Measurements from ENCODE around the gene MECR.

Gene MECR

DNA sequence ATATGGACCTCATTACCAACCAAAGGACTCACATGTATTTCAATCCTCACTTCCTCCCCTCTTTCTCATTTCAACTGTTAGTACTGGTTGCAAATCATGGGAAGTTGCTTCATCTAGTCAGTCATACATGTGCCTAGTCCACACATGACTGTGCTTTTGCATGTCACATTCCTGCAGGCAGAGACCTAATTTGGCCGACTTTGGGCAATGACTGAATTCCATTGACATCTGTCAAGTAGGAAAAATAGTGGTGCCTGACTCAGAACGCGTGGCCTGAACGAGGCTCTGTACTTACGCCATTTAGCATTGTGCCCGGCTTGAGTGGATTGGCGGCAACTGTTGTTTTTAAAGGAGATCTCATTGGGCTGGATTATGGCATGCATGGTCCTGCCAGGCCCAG, 23.6 kb upstream of the MECR start:
- TF ChIP-seq, protein P1, sequence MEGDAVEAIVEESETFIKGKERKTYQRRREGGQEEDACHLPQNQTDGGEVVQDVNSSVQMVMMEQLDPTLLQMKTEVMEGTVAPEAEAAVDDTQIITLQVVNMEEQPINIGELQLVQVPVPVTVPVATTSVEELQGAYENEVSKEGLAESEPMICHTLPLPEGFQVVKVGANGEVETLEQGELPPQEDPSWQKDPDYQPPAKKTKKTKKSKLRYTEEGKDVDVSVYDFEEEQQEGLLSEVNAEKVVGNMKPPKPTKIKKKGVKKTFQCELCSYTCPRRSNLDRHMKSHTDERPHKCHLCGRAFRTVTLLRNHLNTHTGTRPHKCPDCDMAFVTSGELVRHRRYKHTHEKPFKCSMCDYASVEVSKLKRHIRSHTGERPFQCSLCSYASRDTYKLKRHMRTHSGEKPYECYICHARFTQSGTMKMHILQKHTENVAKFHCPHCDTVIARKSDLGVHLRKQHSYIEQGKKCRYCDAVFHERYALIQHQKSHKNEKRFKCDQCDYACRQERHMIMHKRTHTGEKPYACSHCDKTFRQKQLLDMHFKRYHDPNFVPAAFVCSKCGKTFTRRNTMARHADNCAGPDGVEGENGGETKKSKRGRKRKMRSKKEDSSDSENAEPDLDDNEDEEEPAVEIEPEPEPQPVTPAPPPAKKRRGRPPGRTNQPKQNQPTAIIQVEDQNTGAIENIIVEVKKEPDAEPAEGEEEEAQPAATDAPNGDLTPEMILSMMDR (IDR thresholded peaks at IDR 0.05): no peak
- no peak for TF ChIP-seq ZFX (IDR thresholded peaks at IDR 0.05; ENCODE audit: borderline replicate concordance)
- H3K27ac ChIP-seq: no peak overlapping the region

DNA sequence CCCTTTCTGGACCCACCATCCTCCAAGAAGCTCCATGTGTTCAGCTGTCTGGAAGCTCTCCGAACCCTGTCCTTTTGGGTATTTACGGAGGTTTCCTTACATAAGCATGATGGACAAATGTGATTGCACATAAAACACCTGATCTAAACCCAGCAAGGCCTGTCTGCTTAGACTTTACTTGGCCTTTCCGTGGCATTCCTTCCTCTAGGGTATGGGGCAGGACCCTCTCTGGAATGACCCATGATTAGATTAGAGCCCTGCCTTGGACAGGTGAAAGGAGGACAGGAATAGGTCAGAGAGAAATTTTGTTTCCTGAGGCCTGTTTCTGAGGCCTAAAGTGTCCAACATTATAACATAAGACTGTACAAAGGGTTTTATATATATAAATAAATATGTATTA, 22.4 kb upstream of the MECR start:
- no peak overlapping the region for H3K27ac ChIP-seq
- no peak for TF ChIP-seq ZFX (IDR thresholded peaks at IDR 0.05; ENCODE audit: borderline replicate concordance)
- TF ChIP-seq, protein P1 (IDR thresholded peaks at IDR 0.05): no peak

DNA sequence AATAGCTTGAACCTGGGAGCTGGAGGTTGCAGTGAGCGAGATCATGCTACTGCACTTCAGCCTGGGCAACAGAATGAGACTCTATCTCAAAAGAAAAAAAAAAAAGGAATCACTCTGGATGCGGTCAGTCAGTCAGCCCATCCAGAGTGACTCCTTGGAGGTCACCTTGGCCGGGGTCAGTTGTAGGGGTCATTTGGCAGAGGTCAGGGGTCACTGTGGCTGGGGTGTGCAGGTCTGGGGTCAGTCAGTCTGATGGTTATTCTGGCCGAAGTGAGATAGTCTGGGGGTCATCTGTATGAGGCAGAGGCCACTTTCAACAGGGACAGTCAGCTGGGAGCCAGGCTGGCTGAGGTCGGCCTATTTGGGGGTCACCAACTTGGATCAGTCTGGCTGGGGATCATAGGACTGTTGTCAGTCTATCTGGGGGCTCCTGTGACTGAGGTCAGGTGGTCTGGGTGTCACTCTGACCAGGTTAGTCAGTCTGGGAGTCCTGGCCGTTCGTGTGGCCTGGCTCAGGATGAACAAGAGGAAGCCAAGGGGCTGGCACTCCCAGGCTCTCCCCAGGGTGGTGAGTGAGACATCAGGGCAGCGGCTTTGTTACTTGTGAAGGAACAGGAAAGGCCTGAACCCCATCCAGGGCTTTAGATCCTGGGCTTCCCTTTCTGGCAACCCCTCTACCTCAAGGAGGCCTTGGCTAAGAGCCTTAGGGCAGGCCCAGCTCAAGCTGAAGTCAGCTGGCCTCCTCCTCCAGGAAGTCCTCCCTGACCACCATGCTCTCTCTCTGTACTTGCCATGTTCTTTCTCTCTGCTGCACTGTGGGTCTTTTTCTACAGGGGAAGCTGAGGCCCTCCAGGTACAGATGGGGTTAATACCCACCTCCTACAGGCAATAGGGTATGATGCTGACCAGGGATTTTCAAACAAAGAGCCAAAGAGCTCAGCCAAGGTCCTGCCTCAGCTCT, 20.7 kb upstream of the MECR start:
- no peak overlapping the region for H3K27ac ChIP-seq
- TF ChIP-seq, protein P1 (IDR thresholded peaks at IDR 0.05): no peak
- TF ChIP-seq ZFX (IDR thresholded peaks at IDR 0.05; ENCODE audit: borderline replicate concordance): no peak

DNA sequence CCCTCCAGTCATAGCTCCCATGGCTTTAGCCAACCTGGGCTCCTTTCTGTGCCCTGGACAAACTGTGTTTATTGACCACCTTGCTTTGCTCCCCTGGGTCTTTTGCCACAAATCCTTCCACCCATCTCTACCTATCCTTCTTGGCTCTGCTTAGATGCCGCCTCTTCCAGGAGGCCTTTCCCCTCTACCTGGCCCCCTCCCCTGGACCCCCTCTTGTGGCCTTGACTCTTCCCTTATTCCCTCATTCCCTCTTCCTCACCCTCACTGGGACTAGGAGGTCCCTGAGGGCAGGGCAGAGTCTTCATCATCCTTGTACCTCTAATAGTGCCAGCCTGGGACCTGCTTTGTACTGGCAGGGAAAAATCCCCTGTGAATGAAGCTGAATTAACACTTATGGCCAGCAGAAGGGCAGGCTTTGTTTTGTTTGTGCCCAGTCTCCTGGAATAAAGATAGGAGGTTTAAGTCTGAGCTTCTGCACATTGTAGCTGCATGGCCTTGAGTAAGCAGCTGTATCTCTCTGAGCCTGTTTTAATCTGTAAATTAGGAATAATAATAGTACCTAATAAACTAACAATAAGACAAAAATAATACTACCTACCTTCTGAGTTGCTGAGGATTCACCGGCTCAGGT, 19.3 kb upstream of the MECR start:
- no peak overlapping the region for H3K27ac ChIP-seq
- no peak for TF ChIP-seq ZFX (IDR thresholded peaks at IDR 0.05; ENCODE audit: borderline replicate concordance)
- TF ChIP-seq, protein P1 (IDR thresholded peaks at IDR 0.05): no peak

DNA sequence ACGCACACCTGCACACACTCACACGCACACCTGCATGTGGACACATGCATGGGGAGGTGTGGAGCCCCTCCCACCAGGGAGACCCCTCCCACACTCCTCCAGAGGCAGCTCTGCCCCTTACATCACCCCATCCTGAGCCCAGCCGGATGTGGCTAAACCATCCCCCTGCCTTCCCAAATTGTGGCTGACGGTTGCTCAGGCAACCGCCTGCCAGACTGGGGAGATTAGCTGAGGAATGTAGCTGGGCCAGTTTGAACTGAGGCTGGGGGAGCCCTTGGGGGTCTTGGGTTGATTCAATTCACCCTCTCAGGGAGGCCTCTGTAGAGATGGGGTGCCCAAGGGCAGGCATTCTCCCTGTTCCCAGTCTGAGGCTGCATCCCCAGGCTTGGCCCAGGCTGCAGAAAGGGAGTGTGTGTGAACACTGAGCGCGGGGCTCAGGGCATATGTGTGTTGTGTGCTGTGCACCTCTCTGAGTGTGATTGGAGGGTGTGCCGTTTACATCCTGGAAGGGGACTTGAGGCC, 18.5 kb upstream of the MECR start:
- no peak for TF ChIP-seq ZFX (IDR thresholded peaks at IDR 0.05; ENCODE audit: borderline replicate concordance)
- TF ChIP-seq, protein P1 (IDR thresholded peaks at IDR 0.05): no peak
- no peak overlapping the region for H3K27ac ChIP-seq

DNA sequence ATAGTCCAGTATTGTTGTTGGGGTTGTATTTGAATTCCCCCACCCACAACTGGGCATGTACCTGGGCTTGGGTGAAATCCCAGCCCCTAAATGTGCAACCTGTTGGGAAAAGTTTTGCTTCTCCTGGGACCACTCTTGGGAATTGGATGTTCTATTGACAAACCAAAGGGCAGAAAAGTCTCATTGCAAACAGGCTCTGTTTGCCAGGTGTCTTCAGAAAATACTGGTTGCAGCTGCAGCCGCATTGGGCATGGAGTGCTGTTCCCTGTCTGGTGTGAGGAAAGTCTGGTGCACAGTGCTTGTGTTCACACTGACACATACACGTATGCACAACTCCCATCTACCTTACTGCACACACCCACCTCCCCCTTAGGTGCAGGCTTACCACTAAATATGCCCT, 17.7 kb upstream of the MECR start:
- TF ChIP-seq, protein P1 (IDR thresholded peaks at IDR 0.05): no peak
- TF ChIP-seq ZFX (IDR thresholded peaks at IDR 0.05; ENCODE audit: borderline replicate concordance): no peak
- no peak overlapping the region for H3K27ac ChIP-seq

Data from 22Rv1 (cell line).